ENCODE results near the gene TBC1D8.

TBC1D8 gene

GRCh38 chr2:100993294-100993693 is 157.9 kb downstream of the TBC1D8 start:
- DNase-seq, result no peak

DNA sequence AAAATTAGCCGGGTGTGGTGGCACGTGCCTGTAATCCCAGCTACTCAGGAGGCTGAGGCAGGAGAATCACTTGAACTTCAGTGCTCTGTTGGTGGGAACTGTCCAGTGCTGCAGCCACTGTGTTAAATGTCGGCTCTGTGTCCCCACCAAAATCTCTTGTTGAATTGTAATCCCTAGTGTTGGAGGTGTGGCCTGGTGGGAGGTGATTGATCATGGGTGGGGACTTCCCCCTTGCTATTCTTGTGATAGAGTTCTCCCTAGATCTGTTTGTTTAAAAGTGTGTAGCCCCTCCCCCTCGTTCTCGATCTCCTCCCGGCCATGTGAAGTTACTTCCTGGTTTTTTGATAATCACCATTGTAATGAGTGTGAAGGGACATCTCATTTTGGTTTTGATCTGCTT is 158.9 kb downstream of the TBC1D8 start:
- no peak for DNase-seq

DNA sequence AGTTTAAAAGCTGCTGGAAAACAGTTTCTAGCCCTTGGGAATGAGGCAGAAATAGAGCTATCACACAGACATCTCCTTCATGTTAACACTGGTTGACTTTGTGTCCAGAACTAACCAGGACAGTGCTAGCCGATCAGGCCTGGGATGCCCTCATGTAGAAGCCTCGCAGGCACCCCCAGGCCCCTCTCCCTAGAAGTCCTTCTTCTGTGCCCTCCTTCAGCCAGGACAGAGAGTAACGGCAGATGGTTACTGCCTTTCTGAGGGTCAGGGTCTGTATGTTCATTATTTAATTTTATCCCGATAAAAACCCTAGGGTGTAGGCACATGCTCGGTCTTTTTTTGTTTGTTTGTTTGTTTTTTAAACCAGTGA is 159.8 kb downstream of the TBC1D8 start:
- no peak for DNase-seq

DNA sequence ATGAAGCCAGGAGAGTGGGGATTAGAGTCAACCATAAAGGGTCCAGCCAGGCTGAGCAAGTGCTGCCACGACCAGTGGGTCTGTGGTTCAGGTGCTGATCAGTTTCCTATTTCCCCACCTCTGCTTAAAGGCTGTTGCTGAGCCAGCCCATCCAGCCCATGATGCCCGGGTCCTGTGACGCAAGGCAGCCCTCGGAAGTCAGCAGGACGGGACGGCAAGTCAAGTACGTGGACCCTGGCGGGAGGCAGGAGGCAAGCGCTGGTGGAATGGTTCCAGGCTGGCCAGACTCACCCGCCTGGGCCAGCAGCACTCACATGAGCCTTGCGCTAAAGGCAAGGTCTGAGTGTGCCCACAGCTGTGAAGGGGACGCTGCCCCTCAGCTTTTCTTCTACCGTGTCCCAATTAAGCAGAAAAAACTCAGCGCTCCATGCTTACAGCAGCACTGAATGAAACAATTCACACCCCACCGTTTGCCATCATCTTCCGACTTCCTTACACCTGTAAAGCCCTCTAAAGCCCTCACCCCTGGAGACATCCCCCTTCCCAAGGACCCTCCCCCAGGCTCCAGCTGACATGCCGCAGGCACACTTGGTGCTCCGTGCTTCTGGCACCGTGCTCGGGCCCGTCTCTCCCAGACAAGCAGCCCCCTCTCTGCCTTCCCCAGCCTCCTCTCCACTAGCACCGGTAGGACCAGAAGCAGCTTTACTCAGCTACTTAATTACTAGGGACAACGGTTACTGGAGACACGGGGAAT is 160.4 kb downstream of the TBC1D8 start:
- DNase-seq, result no peak

DNA sequence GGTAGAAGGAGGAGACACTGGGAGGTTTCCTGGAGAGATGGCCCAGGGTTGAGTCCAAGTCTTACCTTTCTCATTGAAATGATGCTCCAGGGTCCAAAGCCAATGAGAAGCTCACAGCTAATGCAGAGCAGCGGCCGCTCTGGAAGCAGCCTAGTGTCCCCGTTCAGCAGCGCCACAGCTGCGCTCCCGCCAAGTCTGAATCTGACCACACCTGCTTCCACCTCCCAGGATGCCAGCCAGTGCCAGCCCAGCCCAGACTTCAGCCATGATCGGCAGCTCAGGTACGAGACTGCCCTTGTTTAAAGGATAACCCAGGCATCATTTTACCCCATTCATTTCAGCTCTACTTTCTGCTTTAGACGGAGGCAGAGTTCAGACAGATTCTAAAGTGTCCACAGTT is 161.0 kb downstream of the TBC1D8 start:
- no peak for DNase-seq

DNA sequence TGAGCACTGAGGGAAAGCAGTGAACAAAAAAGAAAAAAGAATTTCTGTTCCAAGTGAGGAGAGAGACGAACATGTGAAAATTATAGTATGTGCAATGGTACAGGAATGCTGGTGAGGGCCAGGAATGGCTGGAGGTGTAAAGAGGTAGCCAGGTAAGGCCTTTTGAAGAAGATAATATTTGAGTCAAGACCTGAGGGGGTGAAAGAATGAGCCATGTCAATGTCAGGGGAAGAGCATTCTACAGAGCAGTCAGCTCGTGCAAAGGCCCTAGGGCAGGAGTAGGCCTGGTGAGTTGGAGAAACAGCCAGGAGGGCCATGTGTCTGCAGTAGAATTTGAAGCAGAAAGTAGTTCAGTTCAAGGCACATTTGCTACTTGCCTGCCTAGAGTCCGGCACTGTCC is 161.5 kb downstream of the TBC1D8 start:
- DNase-seq, result no peak

DNA sequence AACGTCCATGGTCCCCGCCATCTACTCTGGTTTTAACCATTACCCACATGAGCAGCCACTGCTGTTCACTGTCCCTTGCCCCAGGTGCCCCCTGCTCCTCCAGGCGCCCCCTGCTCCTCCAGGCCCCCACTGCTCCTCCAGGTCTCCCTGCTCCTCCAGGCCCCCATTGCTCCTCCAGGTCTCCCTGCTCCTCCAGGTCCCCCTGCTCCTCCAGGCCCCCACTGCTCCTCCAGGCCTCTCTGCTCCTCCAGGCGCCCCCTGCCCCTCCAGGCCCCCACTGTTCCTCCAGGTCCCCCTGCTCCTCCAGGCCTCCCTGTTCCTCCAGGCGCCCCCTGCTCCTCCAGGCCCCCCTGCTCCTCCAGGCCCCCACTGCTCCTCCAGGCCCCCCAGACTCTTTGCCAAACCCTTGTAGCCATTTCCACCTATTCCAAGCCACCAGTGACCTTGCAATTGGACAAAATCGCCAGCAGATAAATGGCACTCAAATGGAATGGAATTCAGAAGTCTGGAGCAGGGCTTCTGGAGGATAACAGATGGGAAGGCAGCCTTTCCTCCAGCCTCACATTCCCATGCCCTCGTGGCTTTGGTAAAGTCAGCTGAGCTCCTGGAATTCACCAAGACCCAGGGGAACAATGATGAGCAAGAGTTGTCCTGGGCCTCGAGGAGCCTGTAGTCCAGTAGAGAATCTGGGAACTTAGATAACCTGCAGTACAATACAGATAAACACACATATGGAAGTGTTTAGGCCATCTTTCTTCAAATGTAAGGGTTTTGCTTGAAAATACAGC is 162.4 kb downstream of the TBC1D8 start:
- DNase-seq, result no peak

GRCh38 chr2:100987974-100988373 is 163.2 kb downstream of the TBC1D8 start:
- no peak for DNase-seq

DNA sequence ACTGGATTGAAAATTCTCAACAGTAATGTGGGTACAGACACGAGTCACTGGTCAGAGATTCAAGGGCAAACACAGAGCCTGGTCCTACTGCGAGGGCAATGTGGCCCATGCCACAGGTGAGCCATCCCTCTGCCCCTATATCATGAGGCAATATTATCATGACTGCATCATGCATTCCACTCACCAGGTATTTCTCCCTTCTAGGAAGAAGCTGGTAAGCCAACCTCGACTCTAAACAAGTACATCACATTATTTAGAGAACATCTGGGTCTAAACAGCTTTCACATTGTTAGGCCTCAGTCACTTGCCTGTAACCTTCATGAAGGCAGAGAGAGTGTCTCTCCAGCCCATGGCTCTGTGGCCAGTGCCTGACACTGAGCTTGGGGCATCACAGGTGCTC is 163.6 kb downstream of the TBC1D8 start:
- DNase-seq, result no peak

- DNase-seq, result no peak
Observed at GRCh38 chr2:100986157-100986556, 165.0 kb downstream of the TBC1D8 start.

DNA sequence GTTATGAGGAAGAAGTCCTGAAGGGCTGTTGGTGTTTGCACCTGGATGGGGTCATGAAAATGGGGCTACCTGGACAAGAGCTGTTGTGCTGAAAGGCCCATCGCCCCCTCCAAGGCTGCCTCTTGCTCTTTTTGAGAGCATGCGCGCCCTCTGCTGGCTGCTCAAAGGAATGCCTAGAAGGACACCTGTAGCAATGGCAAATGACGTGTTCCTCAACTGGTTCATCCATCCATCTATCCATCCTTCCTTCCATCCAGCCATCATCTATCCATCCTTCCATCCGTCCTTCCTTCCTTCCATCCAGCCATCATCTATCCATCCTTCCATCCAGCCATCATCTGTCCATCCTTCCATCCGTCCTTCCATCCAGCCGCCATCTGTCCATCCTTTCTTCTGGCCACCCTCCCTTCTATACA is 166.3 kb downstream of the TBC1D8 start:
- peak; percentile 66 to 80 for DNase-seq

DNA sequence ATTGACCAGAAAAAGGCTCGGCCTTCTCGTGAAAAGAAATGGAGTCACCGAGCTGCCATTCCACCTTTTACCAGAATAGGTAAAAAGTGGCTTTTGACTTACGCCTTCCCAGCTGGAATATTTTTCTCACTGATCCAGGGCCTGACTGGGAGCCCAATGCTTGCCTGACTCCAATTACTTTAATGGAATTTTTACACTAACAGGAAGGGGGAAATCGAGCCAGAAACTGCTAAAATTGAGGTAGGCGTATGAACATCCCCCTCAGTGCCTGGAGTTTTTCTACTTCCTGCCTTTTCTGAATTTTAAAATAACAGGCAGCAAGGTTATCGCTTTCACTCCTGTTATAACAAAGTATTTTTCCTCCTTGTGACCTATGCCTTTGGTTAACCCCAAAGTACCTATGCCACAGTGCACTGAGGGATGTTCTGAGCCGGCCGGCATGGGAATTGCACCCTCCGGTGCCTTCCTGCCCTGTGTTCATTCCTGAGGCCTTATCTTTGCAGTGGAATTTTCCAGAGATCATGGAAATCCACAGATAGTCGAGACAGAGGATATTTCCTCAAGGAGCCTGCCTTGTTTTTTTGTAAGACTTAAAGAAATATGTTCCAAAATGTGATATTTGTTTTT is 167.4 kb downstream of the TBC1D8 start:
- no peak for DNase-seq

DNA sequence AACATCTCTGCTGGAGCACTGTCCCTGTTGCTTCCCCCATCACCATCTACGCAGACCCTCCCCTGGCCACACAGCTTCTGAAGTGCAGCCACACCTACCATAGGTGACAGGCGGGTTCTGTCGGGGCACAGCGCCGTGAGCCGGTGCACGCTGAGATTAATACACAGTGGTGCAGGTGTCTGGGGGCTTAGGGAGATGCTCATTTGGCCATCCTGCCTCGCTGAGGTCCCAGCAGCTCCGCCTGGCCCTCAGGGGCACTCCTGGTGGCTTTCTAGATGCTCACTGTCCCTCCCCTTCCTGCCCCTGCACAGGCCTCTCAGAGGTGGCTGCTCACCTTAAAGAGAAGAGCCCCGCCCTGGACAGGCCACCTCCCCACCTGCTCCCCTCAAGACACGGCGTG is 168.0 kb downstream of the TBC1D8 start:
- no peak for DNase-seq

DNA sequence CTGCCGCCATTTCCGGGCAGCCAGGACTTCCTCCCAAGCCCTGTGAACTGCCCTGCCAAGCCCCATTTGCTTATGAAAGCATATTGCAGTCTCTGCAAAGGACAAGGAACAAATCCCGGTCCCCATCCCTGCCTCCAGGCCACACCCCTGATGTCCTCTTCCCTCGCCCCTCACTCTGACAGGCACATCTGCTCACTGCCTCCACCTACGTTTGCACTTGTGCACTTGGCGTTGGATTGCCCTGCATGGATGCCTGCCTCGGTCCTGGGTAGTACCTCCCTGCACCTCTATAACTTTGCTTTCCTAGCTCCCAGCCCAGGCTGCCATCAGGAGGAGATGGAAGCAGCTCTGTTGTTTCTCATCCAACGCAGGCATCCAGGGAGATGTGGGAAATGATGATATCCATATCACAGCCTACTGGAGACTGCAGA is 168.7 kb downstream of the TBC1D8 start:
- DNase-seq, result no peak

- no peak for DNase-seq
Observed at GRCh38 chr2:100981011-100981410, 170.2 kb downstream of the TBC1D8 start.

DNA sequence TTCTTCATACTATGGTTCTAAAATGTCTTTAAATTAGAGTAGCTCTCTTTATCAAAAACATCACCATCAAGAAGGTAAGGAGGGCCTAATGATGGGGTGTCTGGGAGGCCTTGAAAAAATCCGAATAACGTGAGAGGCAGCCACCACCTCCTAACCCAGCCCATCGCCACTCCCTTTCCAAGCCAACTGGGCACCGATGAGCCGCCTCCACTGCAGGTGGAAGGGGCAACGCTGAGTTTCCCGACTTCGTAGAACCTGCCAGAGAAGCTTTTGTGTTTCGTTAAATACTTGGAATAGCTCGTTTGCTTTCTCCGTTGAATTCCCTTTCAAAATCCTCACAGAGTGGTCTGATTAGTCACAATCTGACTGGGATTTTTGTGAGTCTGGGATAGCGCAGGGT is 171.1 kb downstream of the TBC1D8 start:
- no peak for DNase-seq

GRCh38 chr2:100978582-100979191 is 172.5 kb downstream of the TBC1D8 start:
- DNase-seq, result no peak

DNA sequence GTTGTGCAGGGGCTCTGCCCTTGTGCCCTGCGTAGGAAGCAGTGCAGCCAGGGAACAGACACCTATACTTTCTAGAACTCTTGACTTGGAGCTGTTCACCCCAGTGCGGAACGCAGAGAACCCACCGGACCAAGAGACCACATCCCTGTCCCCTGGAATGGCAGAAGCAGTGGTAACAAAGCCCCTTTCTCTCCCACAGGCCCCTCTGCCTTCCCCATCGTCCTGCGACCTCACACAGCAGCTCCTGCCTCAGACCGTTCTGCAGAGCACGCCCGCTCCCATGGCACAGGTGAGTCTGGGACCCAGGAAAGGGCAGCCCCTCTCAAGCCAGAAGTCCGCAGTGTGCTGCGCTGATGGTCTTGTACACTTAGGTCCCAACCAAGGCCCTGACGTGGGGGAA is 173.7 kb downstream of the TBC1D8 start:
- no peak for DNase-seq

DNA sequence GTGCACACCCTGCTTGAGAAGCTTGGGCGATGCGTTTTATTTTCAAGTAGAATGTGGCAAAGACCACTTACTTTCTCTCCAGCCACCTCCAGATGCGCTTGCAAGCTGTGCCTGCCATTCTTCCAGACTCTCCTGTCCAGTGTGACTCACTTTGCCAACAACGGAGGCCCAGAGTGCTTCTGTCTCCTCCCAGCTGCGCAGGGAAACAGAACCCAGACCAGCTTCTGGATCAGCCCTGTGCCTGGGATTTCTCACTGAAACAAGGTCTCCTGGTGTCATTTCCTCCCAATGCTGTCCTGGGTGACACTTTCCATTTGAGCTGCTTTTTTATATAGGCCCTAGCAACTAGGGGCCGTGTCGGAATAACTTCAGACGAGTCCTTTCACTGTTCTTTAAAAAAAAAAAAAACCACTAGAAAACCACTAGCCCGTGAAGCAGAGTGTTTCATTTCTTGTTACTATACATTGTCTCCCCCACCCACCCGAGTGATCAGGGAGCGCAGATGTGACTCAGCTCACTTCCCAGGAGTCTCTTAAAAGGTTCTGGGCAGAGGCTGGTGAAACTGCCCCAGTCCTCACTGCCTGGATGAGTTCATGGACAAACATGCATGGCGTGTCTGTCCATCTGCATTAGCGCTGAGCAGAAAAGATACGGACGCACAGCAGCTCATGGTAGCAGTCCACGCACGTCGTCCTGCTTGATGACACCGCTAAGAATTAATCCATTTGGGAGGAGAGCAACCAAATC is 174.4 kb downstream of the TBC1D8 start:
- no peak for DNase-seq

- no peak for DNase-seq
Observed at GRCh38 chr2:100976061-100976460, 175.1 kb downstream of the TBC1D8 start.

DNA sequence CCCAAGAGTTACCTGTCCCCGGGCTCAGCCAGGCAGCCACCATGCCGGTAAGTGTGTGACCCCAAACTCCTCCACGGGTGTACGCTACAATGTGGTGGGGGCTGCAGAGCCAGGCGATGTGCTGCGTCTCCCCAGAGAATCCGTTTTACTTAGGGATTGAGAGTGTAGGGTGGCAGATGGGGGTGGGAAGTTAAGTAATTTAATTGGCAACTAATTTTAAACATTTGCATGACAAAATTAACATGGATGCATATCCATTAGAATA is 175.7 kb downstream of the TBC1D8 start:
- DNase-seq, result no peak

- no peak for DNase-seq
Observed at GRCh38 chr2:100974712-100975520, 176.3 kb downstream of the TBC1D8 start.
